WERI-Rb-1 (cell line): Measurements from ENCODE around the gene HCN4.
"Not testable (repeated sequence)": the region's sequence is repeated elsewhere in the genome, so short reads cannot be mapped to it uniquely, and the experiment has no call there.

Experiments used
- DNase-seq: peaks from one replicate; pipeline ENCODE4 v3.0.0-alpha.2; 2020
- H3K27ac ChIP-seq: fragments of 250-450 bp; sonication (Bioruptor Pico); 2 replicates; pipeline ENCODE4 v1.5.1; 2020; ENCODE audit warnings: mild to moderate bottlenecking, moderate library complexity
- H3K27me3 ChIP-seq: fragments of 250-450 bp; sonication (Bioruptor Pico); 2 replicates; pipeline ENCODE4 v1.5.1; 2021; ENCODE audit warnings: mild to moderate bottlenecking, low read depth, moderate library complexity; ENCODE audit not compliant: insufficient read depth, severe bottlenecking
- H3K36me3 ChIP-seq: fragments of 250-450 bp; sonication (Bioruptor Pico); 2 replicates; pipeline ENCODE4 v1.5.1; 2020; ENCODE audit warnings: mild to moderate bottlenecking, moderate library complexity
- H3K4me3 ChIP-seq: 2 replicates; pipeline ENCODE4 v1.5.1; 2011; ENCODE audit warnings: low read depth, mild to moderate bottlenecking, control low read depth, low read length
- H3K9me3 ChIP-seq: fragments of 250-450 bp; sonication (Bioruptor Pico); 2 replicates; pipeline ENCODE4 v1.5.1; 2021; ENCODE audit warnings: mild to moderate bottlenecking, moderate library complexity; ENCODE audit not compliant: severe bottlenecking
- TF ChIP-seq, protein P1 (sequence below): IDR thresholded peaks from 2 replicates; pipeline ENCODE4 v1.5.1; 2011; ENCODE audit warnings: low read depth, mild to moderate bottlenecking, control low read depth, inconsistent platforms, low read length

The HCN4 gene

DNA sequence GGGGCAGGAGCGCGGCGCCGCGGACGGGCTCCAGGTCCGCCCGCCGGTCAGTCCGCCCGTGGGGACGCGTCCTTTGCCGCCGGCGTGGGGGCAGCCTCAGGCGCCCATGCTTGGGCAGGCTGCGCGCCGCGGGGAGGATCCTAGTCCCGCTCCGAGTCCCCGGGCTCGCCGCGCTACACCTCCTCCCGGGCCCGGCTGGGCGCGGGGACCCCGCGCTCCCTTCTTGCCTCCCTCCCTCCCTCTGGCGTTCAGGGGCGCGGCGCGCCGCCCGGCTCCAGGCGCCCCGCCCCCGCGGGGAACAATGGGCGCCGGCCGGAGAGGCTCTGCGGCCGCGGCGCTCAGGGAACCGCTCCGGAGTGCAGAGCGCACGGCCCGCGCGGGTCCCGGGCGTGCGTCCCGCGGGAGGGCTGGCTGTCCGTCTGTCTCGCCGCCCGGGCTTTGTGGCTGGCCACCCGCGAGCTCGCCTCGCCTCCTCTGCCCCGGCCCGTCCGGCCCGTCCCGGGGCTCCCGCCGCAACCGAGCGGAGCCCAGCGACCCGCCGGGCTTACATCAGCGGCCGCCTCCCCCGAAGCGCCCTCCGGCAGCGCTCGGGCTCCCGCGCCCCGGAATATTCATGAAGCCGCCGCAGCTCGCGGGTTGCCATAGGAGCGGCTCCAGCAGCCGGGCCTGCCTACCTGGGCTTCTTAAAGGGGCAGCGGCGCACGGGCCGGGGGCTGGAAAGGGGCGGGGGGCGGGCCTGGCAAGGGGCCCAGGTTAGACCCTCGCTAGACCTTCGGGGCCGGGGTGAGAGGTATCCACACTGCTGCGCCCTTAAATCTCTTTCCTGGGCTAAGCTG lies at the start of gene HCN4:
Gene HCN4 (minus strand): TSS at position 658 of the 836 bp plus-strand sequence. CDS start 688 bp downstream, outside the sequence.
- no peaks in the 10 kb centered on the region for H3K9me3 ChIP-seq
- TF ChIP-seq, protein P1, sequence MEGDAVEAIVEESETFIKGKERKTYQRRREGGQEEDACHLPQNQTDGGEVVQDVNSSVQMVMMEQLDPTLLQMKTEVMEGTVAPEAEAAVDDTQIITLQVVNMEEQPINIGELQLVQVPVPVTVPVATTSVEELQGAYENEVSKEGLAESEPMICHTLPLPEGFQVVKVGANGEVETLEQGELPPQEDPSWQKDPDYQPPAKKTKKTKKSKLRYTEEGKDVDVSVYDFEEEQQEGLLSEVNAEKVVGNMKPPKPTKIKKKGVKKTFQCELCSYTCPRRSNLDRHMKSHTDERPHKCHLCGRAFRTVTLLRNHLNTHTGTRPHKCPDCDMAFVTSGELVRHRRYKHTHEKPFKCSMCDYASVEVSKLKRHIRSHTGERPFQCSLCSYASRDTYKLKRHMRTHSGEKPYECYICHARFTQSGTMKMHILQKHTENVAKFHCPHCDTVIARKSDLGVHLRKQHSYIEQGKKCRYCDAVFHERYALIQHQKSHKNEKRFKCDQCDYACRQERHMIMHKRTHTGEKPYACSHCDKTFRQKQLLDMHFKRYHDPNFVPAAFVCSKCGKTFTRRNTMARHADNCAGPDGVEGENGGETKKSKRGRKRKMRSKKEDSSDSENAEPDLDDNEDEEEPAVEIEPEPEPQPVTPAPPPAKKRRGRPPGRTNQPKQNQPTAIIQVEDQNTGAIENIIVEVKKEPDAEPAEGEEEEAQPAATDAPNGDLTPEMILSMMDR = no peak
- no peaks in the 10 kb centered on the region for H3K36me3 ChIP-seq
- peak within 1 kb of the TSS; percentile 20; the same call in 1 of the 2 replicates for H3K27ac ChIP-seq
- peak within 1 kb of the TSS; percentile 51 for H3K4me3 ChIP-seq
- peaks cover 20% of the 10 kb centered on the region for H3K27me3 ChIP-seq
- peak; percentile 40 for DNase-seq

GRCh38 chr15:73414876-73415275 lies 46.1 kb upstream of the HCN4 start:
- no peak overlapping the region for H3K27ac ChIP-seq
- no peak overlapping the region for H3K4me3 ChIP-seq
- no peak for DNase-seq
- H3K9me3 ChIP-seq = peaks cover 3% of the 10 kb centered on the region
- TF ChIP-seq, protein P1 = no peak
- no peaks in the 10 kb centered on the region for H3K27me3 ChIP-seq
- no peaks in the 10 kb centered on the region for H3K36me3 ChIP-seq

DNA sequence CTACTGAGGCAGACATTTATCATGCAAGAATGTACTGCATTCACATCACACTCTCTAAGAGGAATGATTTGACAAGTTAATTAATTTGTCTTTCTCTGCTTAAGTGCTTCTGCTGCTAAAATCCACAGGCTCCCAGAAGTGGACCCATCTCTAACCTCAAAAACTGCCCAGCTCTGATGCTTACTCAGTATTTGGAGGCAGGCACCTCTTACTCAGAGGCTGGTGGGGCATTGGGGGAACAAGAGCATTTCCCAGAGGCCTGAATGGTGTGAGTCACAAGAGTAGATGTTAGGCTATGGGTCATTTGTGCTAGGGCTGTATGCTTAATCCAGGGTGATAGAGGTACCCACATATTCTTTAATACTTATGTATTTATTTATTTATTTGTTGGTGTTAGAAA lies 34.4 kb upstream of the HCN4 start:
- DNase-seq = no peak
- Histone ChIP-seq H3K9me3 (no peaks in the 10 kb centered on the region), H3K27me3 (no peaks in the 10 kb centered on the region), H3K36me3 (no peaks in the 10 kb centered on the region), H3K4me3 (no peak overlapping the region), H3K27ac (no peak overlapping the region)
- TF ChIP-seq, protein P1 = no peak

DNA sequence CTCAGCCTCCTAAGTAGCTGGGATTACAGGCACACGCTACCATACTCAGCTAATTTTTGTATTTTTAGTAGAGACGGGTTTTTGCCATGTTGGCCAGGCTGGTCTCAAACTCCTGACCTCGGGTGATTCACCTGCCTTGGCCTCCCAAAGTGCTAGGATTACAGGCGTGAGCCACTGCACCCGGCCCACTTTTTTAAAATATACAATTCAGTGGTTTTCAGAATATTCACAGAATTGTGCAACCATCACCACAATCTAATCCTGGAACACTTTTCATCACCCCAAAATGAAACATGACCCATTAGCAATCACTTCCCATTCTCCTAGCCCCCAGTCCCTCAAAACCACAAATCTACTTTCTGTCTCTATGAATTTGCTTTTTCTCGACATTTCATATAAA lies 31.5 kb upstream of the HCN4 start:
- H3K9me3 ChIP-seq, H3K27ac ChIP-seq, DNase-seq, H3K27me3 ChIP-seq, H3K4me3 ChIP-seq, H3K36me3 ChIP-seq: not testable (repeated sequence)

GRCh38 chr15:73398861-73399260 lies 30.1 kb upstream of the HCN4 start:
- H3K9me3 ChIP-seq = no peaks in the 10 kb centered on the region
- TF ChIP-seq, protein P1 = no peak
- no peak overlapping the region for H3K27ac ChIP-seq
- DNase-seq = no peak
- H3K4me3 ChIP-seq = no peak overlapping the region
- no peaks in the 10 kb centered on the region for H3K27me3 ChIP-seq
- H3K36me3 ChIP-seq = no peaks in the 10 kb centered on the region

DNA sequence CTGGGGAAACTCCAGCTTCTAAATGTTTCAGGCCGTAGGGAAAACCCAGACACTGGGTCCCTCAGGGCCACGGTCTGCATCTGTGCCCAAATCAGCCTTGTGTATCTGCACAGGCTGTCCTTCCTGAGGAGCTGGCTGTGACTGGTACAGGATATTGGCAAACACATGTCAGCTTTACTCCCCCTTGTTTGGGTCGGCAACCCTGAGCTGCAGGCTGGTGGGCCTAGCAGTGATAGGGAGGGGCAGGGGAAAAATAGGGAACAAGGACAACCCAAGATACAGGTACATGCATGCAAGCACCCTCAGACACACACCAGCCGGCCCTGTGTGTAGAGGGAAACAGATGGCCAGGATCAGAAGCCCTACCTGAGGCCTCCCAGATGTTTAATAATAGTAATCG lies 28.7 kb upstream of the HCN4 start:
- Histone ChIP-seq H3K9me3 (no peaks in the 10 kb centered on the region), H3K36me3 (no peaks in the 10 kb centered on the region), H3K27me3 (no peaks in the 10 kb centered on the region), H3K27ac (peak overlapping the region; percentile 30; the same call in 1 of the 2 replicates), H3K4me3 (no peak overlapping the region)
- TF ChIP-seq, protein P1 = no peak
- DNase-seq = peak; percentile 36
